MM.1S (cell line): ENCODE data around the gene SLC26A8.
A peak's percentile ranks its signal among the peaks of the same experiment; 100 is the strongest.

Source experiments
- DNase-seq: peaks from one replicate; pipeline ENCODE4 v3.0.0-alpha.2; 2015
- H2AFZ ChIP-seq: fragments of 300-600 bp; sonication (generic); 2 replicates; pipeline ENCODE4 v1.6.0; 2016; ENCODE audit warnings: antibody characterized with exemption, low read length
- H3F3A ChIP-seq: fragments of 300-600 bp; sonication (generic); 2 replicates; pipeline ENCODE4 v1.6.1; 2016; ENCODE audit warnings: mild to moderate bottlenecking, antibody characterized with exemption, low read length, moderate library complexity, mixed read lengths; ENCODE audit not compliant: insufficient read depth
- H3K27ac ChIP-seq: fragments of 300-600 bp; sonication (generic); 2 replicates; pipeline ENCODE4 v1.5.1; 2016; ENCODE audit warnings: mild to moderate bottlenecking, low read length
- H3K27me3 ChIP-seq: fragments of 300-600 bp; sonication (generic); replicated peaks from 2 replicates; pipeline ENCODE4 v1.6.0; 2016; ENCODE audit warnings: low read length; ENCODE audit not compliant: insufficient read depth
- H3K36me3 ChIP-seq: fragments of 300-600 bp; sonication (generic); replicated peaks from 2 replicates; pipeline ENCODE4 v1.6.1; 2016; ENCODE audit warnings: mild to moderate bottlenecking, low read length, mixed read lengths; ENCODE audit not compliant: insufficient read depth
- H3K4me1 ChIP-seq: fragments of 300-600 bp; sonication (generic); 2 replicates; pipeline ENCODE4 v1.6.1; 2016; ENCODE audit warnings: low read length, mixed read lengths
- H3K4me2 ChIP-seq: fragments of 300-600 bp; sonication (generic); 2 replicates; pipeline ENCODE4 v1.6.0; 2016; ENCODE audit warnings: low read depth, low read length
- H3K4me3 ChIP-seq: fragments of 300-600 bp; sonication (generic); 2 replicates; pipeline ENCODE4 v1.5.1; 2016; ENCODE audit warnings: low read length, mixed read lengths
- H3K79me2 ChIP-seq: fragments of 300-600 bp; sonication (generic); 2 replicates; pipeline ENCODE4 v1.6.1; 2016; ENCODE audit warnings: mixed run types, low read length, mixed read lengths
- H3K9ac ChIP-seq: fragments of 300-600 bp; sonication (generic); 2 replicates; pipeline ENCODE4 v1.6.1; 2016; ENCODE audit warnings: low read length, mixed read lengths
- H3K9me2 ChIP-seq: fragments of 300-600 bp; sonication (generic); replicated peaks from 2 replicates; pipeline ENCODE4 v1.6.1; 2016; ENCODE audit warnings: mild to moderate bottlenecking, low read length, mixed read lengths; ENCODE audit not compliant: insufficient read depth
- H3K9me3 ChIP-seq: fragments of 300-600 bp; sonication (generic); replicated peaks from 2 replicates; pipeline ENCODE4 v1.6.1; 2016; ENCODE audit warnings: mild to moderate bottlenecking, low read length, mixed read lengths; ENCODE audit not compliant: insufficient read depth
- H4K20me1 ChIP-seq: fragments of 300-600 bp; sonication (generic); 2 replicates; pipeline ENCODE4 v1.6.1; 2016; ENCODE audit warnings: mild to moderate bottlenecking, low read length, moderate library complexity, mixed read lengths; ENCODE audit not compliant: insufficient read depth
- EZH2 ChIP-seq: fragments of 300-600 bp; sonication (generic); optimal IDR thresholded peaks from 2 replicates; pipeline ENCODE3; 2017; ENCODE audit warnings: low read depth, mild to moderate bottlenecking, antibody characterized with exemption, low read length, mixed read lengths
- EZH2phosphoT487 ChIP-seq: fragments of 300-600 bp; sonication (generic); IDR thresholded peaks from 2 replicates; pipeline ENCODE4 v1.6.1; 2018; ENCODE audit warnings: antibody characterized with exemption, low read length
- TF ChIP-seq, protein P1 (sequence below): fragments of 300-600 bp; sonication (generic); IDR thresholded peaks from 2 replicates; pipeline ENCODE4 v1.5.1; 2016; ENCODE audit warnings: antibody characterized with exemption, low read length, mixed read lengths

The SLC26A8 gene

DNA sequence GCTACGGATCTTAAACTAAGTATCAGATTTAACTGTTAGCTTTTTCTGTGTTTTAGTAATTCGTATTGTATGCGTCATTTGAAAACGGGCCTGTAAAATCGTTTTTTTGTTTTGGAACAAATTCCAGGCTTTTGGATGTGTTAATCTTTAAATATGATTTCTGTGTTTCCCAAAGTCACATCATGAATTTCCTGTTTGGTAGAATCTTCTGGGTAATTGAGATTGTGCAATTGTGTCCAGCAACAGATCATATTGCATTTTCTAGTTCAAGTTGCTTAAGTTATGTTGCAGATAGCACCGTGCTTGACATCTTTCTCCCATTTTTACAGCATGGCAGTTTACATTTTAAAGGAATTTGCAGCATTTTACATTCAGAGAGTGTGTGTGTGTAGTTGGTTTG is 5.0 kb upstream of the SLC26A8 start:
- Histone ChIP-seq H3K9ac (peak overlapping the region; percentile 95; the same call in 1 of the 2 replicates), H4K20me1 (peaks cover 17% of the 10 kb centered on the region), H3K9me3 (no peaks in the 10 kb centered on the region), H3K27ac (no peak overlapping the region), H3K4me2 (peak overlapping the region; percentile 76), H3K4me1 (0 out of 2 replicates have a peak, but pooled peaks cover 3% of the 10 kb centered on the region), H3K79me2 (peaks cover 67% of the 10 kb centered on the region), H3K36me3 (no peaks in the 10 kb centered on the region), H3K27me3 (no peaks in the 10 kb centered on the region), H3K9me2 (no peaks in the 10 kb centered on the region), H2AFZ (no peak overlapping the region), H3K4me3 (peak overlapping the region; percentile 99), H3F3A (no peaks in the 10 kb centered on the region)
- TF ChIP-seq EZH2 (no peak), EZH2phosphoT487 (no peak)
- TF ChIP-seq, protein P1, sequence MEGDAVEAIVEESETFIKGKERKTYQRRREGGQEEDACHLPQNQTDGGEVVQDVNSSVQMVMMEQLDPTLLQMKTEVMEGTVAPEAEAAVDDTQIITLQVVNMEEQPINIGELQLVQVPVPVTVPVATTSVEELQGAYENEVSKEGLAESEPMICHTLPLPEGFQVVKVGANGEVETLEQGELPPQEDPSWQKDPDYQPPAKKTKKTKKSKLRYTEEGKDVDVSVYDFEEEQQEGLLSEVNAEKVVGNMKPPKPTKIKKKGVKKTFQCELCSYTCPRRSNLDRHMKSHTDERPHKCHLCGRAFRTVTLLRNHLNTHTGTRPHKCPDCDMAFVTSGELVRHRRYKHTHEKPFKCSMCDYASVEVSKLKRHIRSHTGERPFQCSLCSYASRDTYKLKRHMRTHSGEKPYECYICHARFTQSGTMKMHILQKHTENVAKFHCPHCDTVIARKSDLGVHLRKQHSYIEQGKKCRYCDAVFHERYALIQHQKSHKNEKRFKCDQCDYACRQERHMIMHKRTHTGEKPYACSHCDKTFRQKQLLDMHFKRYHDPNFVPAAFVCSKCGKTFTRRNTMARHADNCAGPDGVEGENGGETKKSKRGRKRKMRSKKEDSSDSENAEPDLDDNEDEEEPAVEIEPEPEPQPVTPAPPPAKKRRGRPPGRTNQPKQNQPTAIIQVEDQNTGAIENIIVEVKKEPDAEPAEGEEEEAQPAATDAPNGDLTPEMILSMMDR, result no peak
- DNase-seq, result no peak

GRCh38 chr6:36028877-36029324 is 4.5 kb upstream of the SLC26A8 start:
- Histone ChIP-seq H2AFZ (no peak overlapping the region), H3K9ac (peak overlapping the region; percentile 95), H3K4me3 (peak overlapping the region; percentile 99), H3F3A (no peaks in the 10 kb centered on the region), H3K9me2 (no peaks in the 10 kb centered on the region), H3K4me1 (0 out of 2 replicates have a peak, but pooled peaks cover 3% of the 10 kb centered on the region), H3K36me3 (no peaks in the 10 kb centered on the region), H3K79me2 (peaks cover 61% of the 10 kb centered on the region), H3K9me3 (no peaks in the 10 kb centered on the region), H3K27me3 (no peaks in the 10 kb centered on the region), H4K20me1 (peaks cover 12% of the 10 kb centered on the region), H3K27ac (peak overlapping the region; percentile 62; the same call in 1 of the 2 replicates), H3K4me2 (peak overlapping the region; percentile 76)
- no peak for TF ChIP-seq EZH2
- TF ChIP-seq, protein P1, result no peak
- TF ChIP-seq EZH2phosphoT487, result no peak
- peak; percentile 49 for DNase-seq

GRCh38 chr6:36028088-36028876 is 3.8 kb upstream of the SLC26A8 start:
- peak overlapping the region; percentile 71 for H2AFZ ChIP-seq
- no peak for TF ChIP-seq EZH2phosphoT487
- TF ChIP-seq, protein P1, result no peak
- no peak for TF ChIP-seq EZH2
- peaks cover 55% of the 10 kb centered on the region for H3K79me2 ChIP-seq

More at GRCh38 chr6:36028088-36028876, 3.8 kb upstream of the SLC26A8 start:
- Histone ChIP-seq H3K9ac (peak overlapping the region; percentile 95), H3K27ac (peak overlapping the region; percentile 62; the same call in 1 of the 2 replicates), H3F3A (no peaks in the 10 kb centered on the region), H3K9me3 (no peaks in the 10 kb centered on the region), H3K9me2 (no peaks in the 10 kb centered on the region), H3K4me2 (peak overlapping the region; percentile 76), H3K4me3 (peak overlapping the region; percentile 99), H3K4me1 (0 out of 2 replicates have a peak, but pooled peaks cover 3% of the 10 kb centered on the region), H3K27me3 (no peaks in the 10 kb centered on the region), H4K20me1 (peaks cover 12% of the 10 kb centered on the region), H3K36me3 (no peaks in the 10 kb centered on the region)
- DNase-seq, result peak; percentile 29
